ENCODE measurements around the gene ACP5. TPM values are rescaled to one million over a fixed set of nuclear protein-coding genes. Genes with fewer than 3 reads are reported as not detected.
"Not testable (repeated sequence)": the region's sequence is repeated elsewhere in the genome, so short reads cannot be mapped to it uniquely, and the experiment has no call there.

The ACP5 gene
- total RNA-seq, 4 donors from 2014 or later = 4.8 to 12.6 (median 10.7) TPM

DNA sequence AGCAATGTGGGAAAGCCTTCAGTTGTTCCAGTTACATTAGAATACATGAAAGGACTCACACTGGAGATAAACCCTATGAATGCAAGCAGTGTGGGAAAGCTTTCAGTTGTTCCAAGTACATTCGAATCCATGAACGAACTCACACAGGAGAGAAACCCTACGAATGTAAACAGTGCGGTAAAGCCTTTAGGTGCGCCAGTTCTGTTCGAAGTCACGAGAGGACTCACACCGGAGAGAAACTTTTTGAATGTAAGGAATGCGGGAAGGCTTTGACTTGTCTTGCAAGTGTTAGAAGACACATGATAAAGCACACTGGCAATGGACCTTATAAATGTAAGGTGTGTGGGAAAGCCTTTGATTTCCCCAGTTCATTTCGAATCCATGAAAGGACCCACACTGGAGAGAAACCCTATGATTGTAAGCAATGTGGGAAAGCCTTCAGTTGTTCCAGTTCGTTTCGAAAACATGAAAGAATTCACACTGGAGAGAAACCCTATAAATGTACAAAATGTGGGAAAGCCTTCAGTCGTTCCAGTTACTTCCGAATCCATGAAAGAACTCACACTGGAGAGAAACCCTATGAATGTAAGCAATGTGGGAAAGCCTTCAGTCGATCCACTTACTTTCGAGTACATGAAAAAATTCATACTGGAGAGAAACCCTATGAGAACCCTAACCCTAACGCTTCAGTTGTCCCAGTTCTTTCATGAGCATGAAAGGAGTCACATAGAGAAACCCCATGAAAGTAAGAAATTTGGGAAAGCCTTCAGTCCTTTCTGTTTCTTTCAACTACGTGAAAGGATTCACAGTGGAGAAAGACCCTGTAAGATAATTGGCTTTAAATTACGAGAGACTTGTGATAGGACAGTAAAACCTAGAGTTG is 40.0 kb upstream of the ACP5 start:
- peaks cover 5 to 80% (median 20%) of the 10 kb centered on the region in 3 donors for H3K36me3 ChIP-seq
- no peak for DNase-seq (ENCODE audit: low spot score in 2 of 2)
- H3K4me3 ChIP-seq = no peak overlapping the region
- H3K27ac ChIP-seq = no peak overlapping the region
- TF ChIP-seq, protein P1, sequence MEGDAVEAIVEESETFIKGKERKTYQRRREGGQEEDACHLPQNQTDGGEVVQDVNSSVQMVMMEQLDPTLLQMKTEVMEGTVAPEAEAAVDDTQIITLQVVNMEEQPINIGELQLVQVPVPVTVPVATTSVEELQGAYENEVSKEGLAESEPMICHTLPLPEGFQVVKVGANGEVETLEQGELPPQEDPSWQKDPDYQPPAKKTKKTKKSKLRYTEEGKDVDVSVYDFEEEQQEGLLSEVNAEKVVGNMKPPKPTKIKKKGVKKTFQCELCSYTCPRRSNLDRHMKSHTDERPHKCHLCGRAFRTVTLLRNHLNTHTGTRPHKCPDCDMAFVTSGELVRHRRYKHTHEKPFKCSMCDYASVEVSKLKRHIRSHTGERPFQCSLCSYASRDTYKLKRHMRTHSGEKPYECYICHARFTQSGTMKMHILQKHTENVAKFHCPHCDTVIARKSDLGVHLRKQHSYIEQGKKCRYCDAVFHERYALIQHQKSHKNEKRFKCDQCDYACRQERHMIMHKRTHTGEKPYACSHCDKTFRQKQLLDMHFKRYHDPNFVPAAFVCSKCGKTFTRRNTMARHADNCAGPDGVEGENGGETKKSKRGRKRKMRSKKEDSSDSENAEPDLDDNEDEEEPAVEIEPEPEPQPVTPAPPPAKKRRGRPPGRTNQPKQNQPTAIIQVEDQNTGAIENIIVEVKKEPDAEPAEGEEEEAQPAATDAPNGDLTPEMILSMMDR (IDR thresholded peaks at IDR 0.05) = no peak
- peaks cover 0 to 25% (median 7%) of the 10 kb centered on the region in 4 donors for H3K9me3 ChIP-seq
- H3K27me3 ChIP-seq = no peaks in the 10 kb centered on the region
- 97% methylated on average over 19 of the region's 19 CpGs for WGBS, 2 donors
- no peaks in the 10 kb centered on the region for H3K4me1 ChIP-seq

DNA sequence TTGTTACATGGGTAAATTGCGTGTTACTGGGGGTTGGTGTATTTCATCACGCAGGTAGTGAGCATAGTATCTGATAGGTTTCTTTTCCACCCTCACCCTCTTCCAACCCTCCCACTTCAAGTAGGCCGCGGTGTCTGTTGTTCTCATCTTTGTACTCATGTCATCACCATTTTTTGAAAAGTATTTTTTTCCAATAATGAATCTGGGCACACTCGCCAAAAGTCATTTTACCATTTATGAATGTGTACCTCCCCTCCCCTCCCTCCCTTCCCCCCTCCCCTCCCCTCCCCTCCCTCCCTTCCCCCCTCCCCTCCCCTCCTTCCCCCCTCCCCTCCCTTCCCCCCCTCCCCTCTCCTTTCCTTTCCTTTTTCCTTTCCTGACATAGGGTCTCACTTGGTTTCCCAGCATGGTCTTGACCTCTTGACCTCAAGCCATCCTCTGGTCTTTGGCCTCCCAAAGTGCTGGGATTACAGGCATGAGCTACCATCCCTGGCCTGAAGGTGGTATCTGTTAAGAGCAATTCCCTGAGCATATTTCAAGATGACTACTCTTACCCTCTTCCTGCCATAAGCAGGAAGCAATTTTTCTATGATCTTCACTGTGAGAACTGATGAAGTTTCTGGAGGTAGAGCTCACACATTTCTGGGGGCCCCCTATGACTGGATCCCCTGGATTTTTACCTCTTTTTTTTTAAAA is 35.5 kb upstream of the ACP5 start:
- no peak for DNase-seq (ENCODE audit: low spot score in 2 of 2)
- peaks cover 5 to 50% (median 20%) of the 10 kb centered on the region in 3 donors for H3K36me3 ChIP-seq
- no peaks in the 10 kb centered on the region for H3K4me1 ChIP-seq
- peaks cover 0 to 20% (median 6%) of the 10 kb centered on the region in 4 donors for H3K9me3 ChIP-seq
- no peak overlapping the region for H3K4me3 ChIP-seq
- 91 to 96% methylated on average over 5 of the region's 5 CpGs for WGBS, 2 donors
- no peak overlapping the region for H3K27ac ChIP-seq
- TF ChIP-seq, protein P1 (IDR thresholded peaks at IDR 0.05) = no peak
- no peak for TF ChIP-seq POLR2A (IDR thresholded peaks at IDR 0.05)
- TF ChIP-seq EP300 (IDR thresholded peaks at IDR 0.05) = no peak
- H3K27me3 ChIP-seq = no peaks in the 10 kb centered on the region

DNA sequence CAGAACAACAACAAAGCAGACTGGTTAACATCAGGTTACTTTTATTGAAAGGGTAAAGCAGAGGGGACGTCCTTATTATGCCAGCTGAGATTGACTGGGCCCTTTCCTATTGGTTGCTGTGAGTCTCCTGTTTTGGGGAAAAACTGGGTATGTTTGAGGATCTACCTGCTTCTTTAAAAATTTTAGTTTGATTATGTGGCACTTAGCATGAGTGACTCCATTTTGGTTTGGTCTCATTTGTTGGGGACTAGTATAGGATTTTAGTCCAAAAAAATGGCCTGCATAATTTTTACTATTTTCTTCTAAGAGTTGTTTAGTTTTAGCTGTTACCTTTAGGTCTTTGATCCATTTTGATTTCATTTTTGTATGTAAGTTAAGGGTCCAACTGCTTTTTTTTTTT is 34.3 kb upstream of the ACP5 start:
- no peak for DNase-seq (ENCODE audit: low spot score in 2 of 2)
- Histone ChIP-seq H3K9me3 (peaks cover 0 to 10% (median 0%) of the 10 kb centered on the region in 4 donors), H3K27ac (no peak overlapping the region), H3K4me3 (no peak overlapping the region), H3K27me3 (no peaks in the 10 kb centered on the region), H3K4me1 (no peaks in the 10 kb centered on the region), H3K36me3 (peaks cover 5 to 50% (median 9%) of the 10 kb centered on the region in 3 donors)
- no peak for TF ChIP-seq POLR2A (IDR thresholded peaks at IDR 0.05)
- no peak for TF ChIP-seq EP300 (IDR thresholded peaks at IDR 0.05)
- TF ChIP-seq, protein P1 (IDR thresholded peaks at IDR 0.05) = no peak
- WGBS, 2 donors = 80 to 87% methylated on average over 1 of the region's 1 CpG

DNA sequence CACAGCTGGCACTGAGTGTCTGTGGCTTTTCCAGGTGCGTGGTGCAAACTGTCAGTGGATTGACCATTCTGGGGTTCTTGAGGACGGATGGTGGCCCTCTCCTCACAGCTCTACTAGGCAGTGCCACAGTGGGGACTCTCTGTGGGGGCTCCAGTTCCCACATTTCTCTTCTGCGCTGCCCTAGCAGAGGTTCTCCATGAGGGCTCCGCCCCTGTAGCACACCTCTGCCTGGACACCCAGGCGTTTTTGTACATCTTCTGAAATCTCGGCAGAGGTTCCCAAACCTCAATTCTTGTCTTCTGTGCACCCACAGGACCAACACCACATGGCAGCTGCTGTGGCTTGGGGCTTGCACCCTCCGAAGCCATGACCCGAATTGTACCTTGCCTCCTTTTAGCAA is 29.0 kb upstream of the ACP5 start:
- H3K27ac ChIP-seq = no peak overlapping the region
- WGBS, 2 donors = 98 to 99% methylated on average over 7 to 8 of the region's 8 CpGs
- H3K27me3 ChIP-seq = no peaks in the 10 kb centered on the region
- H3K4me3 ChIP-seq = no peak overlapping the region
- peaks cover 0 to 54% (median 6%) of the 10 kb centered on the region in 3 donors for H3K36me3 ChIP-seq
- peaks cover 0 to 7% (median 0%) of the 10 kb centered on the region in 4 donors for H3K9me3 ChIP-seq
- H3K4me1 ChIP-seq = no peaks in the 10 kb centered on the region
- no peak for DNase-seq (ENCODE audit: low spot score in 2 of 2)
- TF ChIP-seq, protein P1 (IDR thresholded peaks at IDR 0.05) = no peak
- TF ChIP-seq EP300 (IDR thresholded peaks at IDR 0.05) (no peak), POLR2A (IDR thresholded peaks at IDR 0.05) (no peak)

DNA sequence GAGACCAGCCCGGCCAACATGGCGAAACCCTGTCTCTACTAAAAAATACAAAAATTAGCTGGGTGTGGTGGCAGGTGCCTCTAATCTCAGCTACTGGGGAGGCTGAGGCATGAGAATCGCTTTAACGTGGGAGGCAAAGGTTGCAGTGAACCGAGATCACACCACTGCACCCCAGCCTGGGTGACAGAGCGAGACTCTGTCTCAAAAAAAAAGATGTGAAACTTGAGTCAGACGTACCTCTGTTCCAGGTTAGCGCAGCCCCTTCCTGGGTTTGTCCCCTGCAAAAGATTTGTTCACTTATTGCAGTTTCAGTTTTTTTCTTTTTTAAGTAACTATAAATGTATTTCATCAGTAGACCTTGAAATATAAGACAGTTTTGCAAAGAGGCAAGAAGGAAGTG is 22.3 kb upstream of the ACP5 start:
- Histone ChIP-seq H3K4me1 (peaks cover 0 to 31% (median 10%) of the 10 kb centered on the region in 4 donors), H3K36me3 (peaks cover 0 to 23% (median 0%) of the 10 kb centered on the region in 3 donors)
- 94 to 95% methylated on average over 8 of the region's 8 CpGs for WGBS, 2 donors
- H3K27me3 ChIP-seq; H3K4me3 ChIP-seq; DNase-seq (ENCODE audit: low spot score in 2 of 2); H3K27ac ChIP-seq; H3K9me3 ChIP-seq: not testable (repeated sequence)
